ENCODE results near the gene CDR2. TPM values are rescaled to one million over a fixed set of nuclear protein-coding genes. Genes with fewer than 3 reads are reported as not detected.

The CDR2 gene
- polyA plus RNA-seq, 1 donor (not counting 4 experiments of a cell fraction or from before 2014, with no cell fraction given), result 37.1 TPM

GRCh38 chr16:22326369-22326652, 48.1 kb downstream of the CDR2 start:
- no peak overlapping the region for H3K4me2 ChIP-seq (ENCODE audit: control insufficient read depth, extremely low read depth, insufficient read depth, low read depth, low read length)
- H3K9me1 ChIP-seq (ENCODE audit: control insufficient read depth, extremely low read depth, insufficient read depth, low read length), result no peaks in the 10 kb centered on the region
- dilution Hi-C loops (cut with MboI; ENCODE audit: extremely low pct_ligation_motif_present, low sequenced_read_pairs), result no loop called here
- no peaks in the 10 kb centered on the region for H3K27me3 ChIP-seq (ENCODE audit: control insufficient read depth, extremely low read depth, insufficient read depth, low read length)
- H3K27ac ChIP-seq (ENCODE audit: control insufficient read depth, insufficient read depth, low read length), result no peak overlapping the region
- no peaks in the 10 kb centered on the region for H3K4me1 ChIP-seq (ENCODE audit: control insufficient read depth, extremely low read depth, insufficient read depth, low read length)
- H2AFZ ChIP-seq (ENCODE audit: control insufficient read depth, low read length), result no peak overlapping the region
- no peak overlapping the region for H3K4me3 ChIP-seq (ENCODE audit: control insufficient read depth in 2 of 3, extremely low read depth in 1 of 3, insufficient read depth in 2 of 3, low read depth in 1 of 3, low read length in 3 of 3)
- H3K9me3 ChIP-seq (ENCODE audit: control insufficient read depth, low read depth, low read length), result no peaks in the 10 kb centered on the region
- H3K9ac ChIP-seq (ENCODE audit: control insufficient read depth, extremely low read depth, insufficient read depth, low read length), result no peak overlapping the region
- TF ChIP-seq CTCF (optimal IDR thresholded peaks at IDR 0.05 in 1 of 3, IDR thresholded peaks at IDR 0.05 in 1 of 3, conservative IDR thresholded peaks at IDR 0.05 in 1 of 3; ENCODE audit: extremely low read depth in 1 of 3, insufficient read depth in 2 of 3, low read length in 3 of 3) (no peak), EZH2 (IDR thresholded peaks at IDR 0.05; ENCODE audit: low read length) (no peak)
- no peak for DNase-seq (ENCODE audit: low read depth, low spot score)
- no peaks in the 10 kb centered on the region for H4K20me1 ChIP-seq (ENCODE audit: control insufficient read depth, extremely low read depth, insufficient read depth, low read length)
- no peak for FAIRE-seq
- H3K36me3 ChIP-seq (ENCODE audit: control insufficient read depth in 2 of 2, extremely low read depth in 1 of 2, insufficient read depth in 2 of 2, low read length in 2 of 2), result peaks cover 21 to 45% of the 10 kb centered on the region in 2 experiments
- H3K79me2 ChIP-seq (ENCODE audit: control insufficient read depth, insufficient read depth, low read length), result peaks cover 12% of the 10 kb centered on the region

- no peak overlapping the region for H3K27ac ChIP-seq (ENCODE audit: control insufficient read depth, insufficient read depth, low read length)
- no peaks in the 10 kb centered on the region for H3K27me3 ChIP-seq (ENCODE audit: control insufficient read depth, extremely low read depth, insufficient read depth, low read length)
- no peak for FAIRE-seq
- no peak overlapping the region for H3K4me3 ChIP-seq (ENCODE audit: control insufficient read depth in 2 of 3, extremely low read depth in 1 of 3, insufficient read depth in 2 of 3, low read depth in 1 of 3, low read length in 3 of 3)
- peaks cover 2% of the 10 kb centered on the region for H4K20me1 ChIP-seq (ENCODE audit: control insufficient read depth, extremely low read depth, insufficient read depth, low read length)
- H3K79me2 ChIP-seq (ENCODE audit: control insufficient read depth, insufficient read depth, low read length), result peaks cover 12% of the 10 kb centered on the region
- no peak for TF ChIP-seq CTCF (optimal IDR thresholded peaks at IDR 0.05 in 1 of 3, IDR thresholded peaks at IDR 0.05 in 1 of 3, conservative IDR thresholded peaks at IDR 0.05 in 1 of 3; ENCODE audit: extremely low read depth in 1 of 3, insufficient read depth in 2 of 3, low read length in 3 of 3)
- no peak for TF ChIP-seq EZH2 (IDR thresholded peaks at IDR 0.05; ENCODE audit: low read length)
- H3K9me3 ChIP-seq (ENCODE audit: control insufficient read depth, low read depth, low read length), result no peaks in the 10 kb centered on the region
- H2AFZ ChIP-seq (ENCODE audit: control insufficient read depth, low read length), result no peak overlapping the region
- no peak overlapping the region for H3K9ac ChIP-seq (ENCODE audit: control insufficient read depth, extremely low read depth, insufficient read depth, low read length)
- H3K4me1 ChIP-seq (ENCODE audit: control insufficient read depth, extremely low read depth, insufficient read depth, low read length), result no peaks in the 10 kb centered on the region
- no peaks in the 10 kb centered on the region for H3K9me1 ChIP-seq (ENCODE audit: control insufficient read depth, extremely low read depth, insufficient read depth, low read length)
- H3K36me3 ChIP-seq (ENCODE audit: control insufficient read depth in 2 of 2, extremely low read depth in 1 of 2, insufficient read depth in 2 of 2, low read length in 2 of 2), result peaks cover 21 to 49% of the 10 kb centered on the region in 2 experiments
- dilution Hi-C loops (cut with MboI; ENCODE audit: extremely low pct_ligation_motif_present, low sequenced_read_pairs), result no loop called here
- H3K4me2 ChIP-seq (ENCODE audit: control insufficient read depth, extremely low read depth, insufficient read depth, low read depth, low read length), result no peak overlapping the region
- DNase-seq (ENCODE audit: low read depth, low spot score), result no peak
Observed at GRCh38 chr16:22325598-22326368, 48.6 kb downstream of the CDR2 start.

Measured in keratinocyte (primary cell).